ENCODE measurements around the gene OPN1SW.

OPN1SW gene

GRCh38 chr7:128792471-128793180, 17.0 kb upstream of the OPN1SW start:
- DNase-seq = no peak

GRCh38 chr7:128791972-128792327, 16.4 kb upstream of the OPN1SW start:
- no peak for DNase-seq

GRCh38 chr7:128791121-128791971, 15.8 kb upstream of the OPN1SW start, which contains the start of gene CCDC136:
Gene CCDC136 (plus strand): TSS chr7:128791968. CDS start chr7:128792412, 444 bp downstream.
- peak; percentile 69 for DNase-seq

GRCh38 chr7:128790315-128791041, 14.9 kb upstream of the OPN1SW start:
- peak; percentile 15 for DNase-seq

- no peak for DNase-seq
Observed at GRCh38 chr7:128788446-128789412, 13.1 kb upstream of the OPN1SW start.

GRCh38 chr7:128785738-128786137, 10.1 kb upstream of the OPN1SW start:
- no peak for DNase-seq

GRCh38 chr7:128783143-128783861, 7.7 kb upstream of the OPN1SW start:
- DNase-seq = no peak

- DNase-seq = no peak
Observed at GRCh38 chr7:128781851-128782250, 6.3 kb upstream of the OPN1SW start.

GRCh38 chr7:128781126-128781525, 5.5 kb upstream of the OPN1SW start:
- DNase-seq = no peak

- no peak for DNase-seq
Observed at GRCh38 chr7:128778946-128779345, 3.4 kb upstream of the OPN1SW start.

- DNase-seq = no peak
Observed at GRCh38 chr7:128777156-128778123, 1.8 kb upstream of the OPN1SW start.

GRCh38 chr7:128774921-128775320, 673 bp downstream of the OPN1SW start:
- no peak for DNase-seq

GRCh38 chr7:128774029-128774689, 1.4 kb downstream of the OPN1SW start:
- DNase-seq = no peak

- DNase-seq = no peak
Observed at GRCh38 chr7:128773604-128774003, 2.0 kb downstream of the OPN1SW start.

GRCh38 chr7:128770233-128770632, 5.4 kb downstream of the OPN1SW start:
- DNase-seq = no peak

GRCh38 chr7:128767475-128768110, 8.0 kb downstream of the OPN1SW start:
- no peak for DNase-seq

GRCh38 chr7:128763541-128763940, 12.1 kb downstream of the OPN1SW start:
- DNase-seq = no peak

- DNase-seq = no peak
Observed at GRCh38 chr7:128759242-128759641, 16.4 kb downstream of the OPN1SW start.

- no peak for DNase-seq
Observed at GRCh38 chr7:128758553-128758952, 17.0 kb downstream of the OPN1SW start.
